A549 treated with ZK216348 at 1 μM for 4 hours (cell line): ENCODE measurements around the gene TEX10. TPM values are rescaled to one million over a fixed set of nuclear protein-coding genes. Genes with fewer than 3 reads are reported as not detected.

Experiments
- total RNA-seq: library from RNA; stranded (reverse); fragments of 200-300 nt; extraction: Qiagen RNA extraction; gene quantifications from 5 replicates; pipeline ENCODE4 v1.2.3, GENCODE V29; 2022; ENCODE audit warnings: low read depth

TEX10 gene
- 25.2 to 31.0 TPM (median 26.5 TPM) in 5 replicates for total RNA-seq

GRCh38 chr9:100352727-100353505, at the start of gene TEX10:
TEX10 (minus strand) TSS chr9:100352942; CDS start chr9:100349363, 3,579 bp downstream.

Other genes with a start within 250 kb of the TEX10 start
- gene MSANTD3, start 74.2 kb upstream of the TEX10 start, total RNA-seq: 66.4 to 85.8 TPM (median 71.2 TPM) in 5 replicates
- 0.37 to 1.2 TPM (median 1.1 TPM) in 5 replicates for gene TMEFF1, start 120.2 kb upstream of the TEX10 start, total RNA-seq
- 0.38 to 0.86 TPM (median 0.56 TPM) in 5 replicates for gene CAVIN4, start 225.1 kb upstream of the TEX10 start, total RNA-seq